ENCODE measurements around the gene VAMP5.
"Not testable (repeated sequence)": the region's sequence is repeated elsewhere in the genome, so short reads cannot be mapped to it uniquely, and the experiment has no call there.

VAMP5 gene

GRCh38 chr2:85584354-85584856, at the start of gene VAMP5:
Gene VAMP5, plus strand, starts transcription at chr2:85584431. Its CDS starts 60 bp downstream, at chr2:85584491.
- peak; percentile 69 for DNase-seq

- no peak for DNase-seq
Observed at GRCh38 chr2:85534881-85535280, 49.4 kb upstream of the VAMP5 start.

- no peak for DNase-seq
Observed at GRCh38 chr2:85536479-85536878, 47.8 kb upstream of the VAMP5 start.

DNA sequence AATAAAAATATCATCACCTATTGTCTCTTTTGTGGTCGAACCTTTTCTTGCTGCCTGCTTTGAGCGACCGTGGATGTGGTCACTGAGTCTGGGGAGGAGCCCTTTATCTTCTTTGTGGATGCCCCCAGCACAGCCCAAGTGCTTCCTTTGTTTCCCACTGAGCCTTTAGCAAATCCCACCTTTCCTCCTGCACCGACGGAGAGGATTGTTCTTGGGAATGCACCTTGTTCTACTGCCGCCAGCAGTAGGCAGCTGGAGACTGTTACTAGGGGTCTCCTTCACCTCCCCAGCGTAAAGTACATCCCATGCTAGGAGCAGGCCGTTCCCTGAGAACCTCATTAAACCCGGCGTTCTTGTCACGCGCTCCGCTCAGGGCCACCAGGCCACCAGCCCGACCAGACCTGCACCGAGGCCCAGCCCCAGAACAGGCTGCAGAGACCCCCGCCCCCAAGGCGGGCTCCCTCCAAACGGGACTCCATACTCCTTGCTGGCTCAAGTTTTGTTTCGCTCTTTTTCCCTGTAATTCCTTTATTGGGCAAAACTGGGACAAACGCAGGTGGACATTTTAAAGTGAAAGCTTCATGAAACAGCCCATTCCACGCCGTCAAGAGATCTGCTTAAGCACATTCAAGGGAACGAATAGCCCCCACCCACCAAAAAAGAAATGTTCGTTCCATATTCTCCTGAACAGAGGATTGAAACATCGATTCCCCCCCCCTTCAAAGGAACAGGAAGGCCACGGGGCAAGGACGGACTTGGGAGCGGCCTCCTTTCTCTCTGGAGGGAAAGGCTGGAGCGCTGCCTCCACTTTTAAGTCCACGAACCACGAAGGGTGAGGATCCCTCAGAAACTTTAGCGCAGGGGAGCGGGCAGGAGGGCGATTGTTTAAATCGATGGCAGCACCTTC, 46.4 kb upstream of the VAMP5 start:
- peak; percentile 87 for DNase-seq

DNA sequence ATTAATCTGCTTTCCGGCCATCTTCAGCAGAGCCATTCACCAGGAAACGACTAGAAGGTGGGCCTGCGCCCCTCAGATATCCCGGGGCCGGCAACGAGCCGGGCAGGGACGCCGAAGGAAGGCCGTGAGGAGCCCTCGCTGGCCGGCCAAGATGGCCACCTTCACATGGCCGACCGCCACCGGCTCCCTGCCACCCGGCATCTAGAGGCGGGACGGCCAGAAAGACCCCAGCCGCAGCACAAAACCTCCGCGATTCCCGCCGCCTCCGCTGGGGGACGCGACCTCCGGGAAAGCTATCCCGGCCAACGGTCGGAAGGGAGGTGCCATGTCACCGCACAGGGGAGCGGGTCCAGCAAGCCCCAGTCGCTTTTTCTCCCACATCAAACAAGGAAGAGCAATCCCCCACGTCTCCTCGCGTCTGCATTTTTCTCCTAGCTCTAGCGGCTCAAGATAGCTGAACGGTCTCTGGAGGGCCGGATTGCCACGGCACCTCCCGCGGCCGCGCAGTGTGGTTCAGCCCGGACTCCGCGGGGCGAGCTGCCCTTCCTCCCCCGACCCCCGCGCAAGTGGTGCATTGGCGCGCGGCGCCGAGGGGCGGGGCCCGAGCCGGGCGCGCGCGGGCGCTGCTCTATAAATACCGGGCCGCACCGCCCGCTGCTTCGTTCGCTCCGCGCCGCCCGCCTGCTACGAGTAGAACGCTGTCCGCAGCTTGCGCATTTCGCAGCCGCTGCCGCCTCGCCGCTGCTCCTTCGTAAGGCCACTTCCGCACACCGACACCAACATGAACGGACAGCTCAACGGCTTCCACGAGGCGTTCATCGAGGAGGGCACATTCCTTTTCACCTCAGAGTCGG, 45.5 kb upstream of the VAMP5 start, which contains the start of gene MAT2A:
MAT2A (plus strand) TSS at position 662 of the 854 bp plus-strand sequence; CDS start at position 782, 120 bp downstream.
- peak; percentile 100 for DNase-seq

GRCh38 chr2:85539361-85540132, 44.7 kb upstream of the VAMP5 start:
- peak; percentile 89 for DNase-seq

DNA sequence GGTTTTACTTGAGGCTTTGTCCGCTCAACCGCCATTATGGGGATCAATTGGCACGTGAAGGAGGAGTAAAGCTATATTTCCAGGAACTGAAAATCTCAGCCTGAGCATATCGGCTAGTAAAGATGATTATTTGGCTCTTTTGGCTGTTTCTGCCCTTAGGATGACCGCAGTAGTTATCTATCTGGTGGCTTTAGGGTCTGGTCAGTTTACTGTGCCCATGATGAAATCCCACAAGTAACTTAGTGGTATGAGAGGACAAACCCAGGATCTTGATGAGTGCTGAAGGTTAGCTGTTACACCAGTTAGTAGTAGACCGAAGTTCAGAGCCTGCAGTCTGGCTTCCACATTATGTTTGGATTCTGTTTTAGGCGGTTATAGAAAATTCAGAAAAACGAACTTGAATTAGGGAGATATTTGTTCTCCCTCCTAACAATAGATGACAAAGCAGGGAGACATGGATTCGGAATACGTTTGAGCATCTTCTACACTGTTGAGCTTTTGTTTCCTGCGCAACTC, 44.0 kb upstream of the VAMP5 start:
- DNase-seq: no peak

- no peak for DNase-seq
Observed at GRCh38 chr2:85541262-85541661, 43.0 kb upstream of the VAMP5 start.

DNA sequence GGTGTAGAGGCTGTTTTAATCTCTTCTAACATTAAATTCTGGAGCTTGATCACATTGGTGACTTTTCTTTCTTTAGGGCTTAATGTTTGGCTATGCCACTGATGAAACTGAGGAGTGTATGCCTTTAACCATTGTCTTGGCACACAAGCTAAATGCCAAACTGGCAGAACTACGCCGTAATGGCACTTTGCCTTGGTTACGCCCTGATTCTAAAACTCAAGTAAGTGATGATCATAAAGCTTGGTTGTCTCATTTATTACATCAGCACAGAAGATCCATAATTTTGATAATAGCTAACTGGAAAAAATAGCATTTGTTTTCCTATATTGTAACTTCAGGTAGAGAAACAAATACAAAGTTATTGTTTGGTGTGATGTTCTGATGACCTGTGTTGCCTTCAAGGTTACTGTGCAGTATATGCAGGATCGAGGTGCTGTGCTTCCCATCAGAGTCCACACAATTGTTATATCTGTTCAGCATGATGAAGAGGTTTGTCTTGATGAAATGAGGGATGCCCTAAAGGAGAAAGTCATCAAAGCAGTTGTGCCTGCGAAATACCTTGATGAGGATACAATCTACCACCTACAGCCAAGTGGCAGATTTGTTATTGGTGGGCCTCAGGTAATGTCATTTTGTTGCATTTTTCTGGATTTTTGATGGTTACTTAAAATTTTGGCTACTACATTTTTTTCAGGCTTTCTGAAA, 42.3 kb upstream of the VAMP5 start:
- DNase-seq: no peak

- no peak for DNase-seq
Observed at GRCh38 chr2:85542777-85543176, 41.5 kb upstream of the VAMP5 start.

GRCh38 chr2:85544254-85544691, 40.0 kb upstream of the VAMP5 start:
- DNase-seq: not testable (repeated sequence)

- not testable (repeated sequence) for DNase-seq
Observed at GRCh38 chr2:85544915-85545779, 39.1 kb upstream of the VAMP5 start.

DNA sequence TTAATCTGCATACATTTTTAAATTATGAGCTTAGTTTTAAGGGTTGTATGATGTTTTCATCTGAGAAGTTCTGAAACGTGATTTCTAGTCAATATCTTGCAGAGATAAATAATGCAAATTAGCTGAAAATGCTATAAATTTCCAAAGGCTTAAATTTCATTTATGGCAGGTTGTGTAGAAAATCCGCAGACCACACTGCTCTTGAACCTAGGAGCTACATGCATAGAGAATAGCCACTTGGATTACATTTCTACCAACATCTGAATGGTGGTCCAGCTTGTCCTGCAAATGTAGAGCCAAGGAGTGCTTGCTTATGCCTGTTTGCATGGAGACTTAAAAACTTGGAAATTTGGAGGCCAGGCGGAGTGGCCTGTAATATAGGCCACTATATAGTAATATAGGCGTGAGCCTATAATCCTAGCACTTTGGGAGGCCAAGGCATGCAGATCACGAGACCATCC, 38.4 kb upstream of the VAMP5 start:
- DNase-seq: no peak

GRCh38 chr2:85547089-85547858, 37.0 kb upstream of the VAMP5 start:
- DNase-seq: no peak

- DNase-seq: no peak
Observed at GRCh38 chr2:85547859-85548607, 36.2 kb upstream of the VAMP5 start.

DNA sequence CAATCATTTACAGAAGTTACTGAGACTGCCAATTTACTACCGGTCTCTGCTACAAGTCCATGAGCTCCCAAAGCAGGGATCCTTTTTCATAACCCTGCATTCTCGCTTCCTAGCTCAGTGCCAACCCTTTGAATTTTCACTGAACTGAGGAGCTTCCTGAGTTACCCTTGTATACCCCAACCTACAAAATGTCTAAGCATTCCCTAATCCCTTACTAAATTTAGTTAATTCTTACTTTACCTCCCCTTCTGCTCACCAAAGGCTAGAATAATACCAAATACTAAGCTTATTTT, 35.7 kb upstream of the VAMP5 start:
- no peak for DNase-seq

GRCh38 chr2:85549095-85549494, 35.1 kb upstream of the VAMP5 start:
- DNase-seq: no peak

- no peak for DNase-seq
Observed at GRCh38 chr2:85549826-85550225, 34.4 kb upstream of the VAMP5 start.

GRCh38 chr2:85550486-85550885, 33.7 kb upstream of the VAMP5 start:
- DNase-seq: no peak

Data from retina (tissue), 1 donor.